B cell (primary cell): ENCODE measurements around the gene ZFC3H1. TPM values are rescaled to one million over a fixed set of nuclear protein-coding genes. Genes with fewer than 3 reads are reported as not detected.

Experiments
- ATAC-seq: fragments of 200-7000 bp; cut with Tn5 transposase; one replicate; pipeline ENCODE4 v1.10.0; 2021; ENCODE audit warnings: low read depth, mild to moderate bottlenecking, moderate number of reproducible peaks, moderate library complexity
- CTCF ChIA-PET: fragments of 350-600 bp; sonication (Branson Sonifier 250); formaldehyde crosslinking; loops from one replicate; lab custom pipeline; 2021; ENCODE audit warnings: antibody characterized with exemption, inconsistent platforms; lab: Charles Lee
- POLR2A ChIA-PET: fragments of 350-600 bp; sonication (Branson Sonifier 250); formaldehyde crosslinking; loops from one replicate; lab custom pipeline; 2021; ENCODE audit warnings: antibody characterized with exemption; lab: Charles Lee
- DNase-seq: peaks from one replicate; pipeline ENCODE4 v3.0.0; 2013
- H2AFZ ChIP-seq: 2 replicates; pipeline ENCODE4 v1.6.1; 2012; ENCODE audit warnings: mild to moderate bottlenecking, low read depth, low read length; ENCODE audit not compliant: insufficient read depth, poor library complexity, severe bottlenecking
- H3K27ac ChIP-seq, 2 donors: 1 replicate in 1 of 2; 2 replicates in 1 of 2; pipeline ENCODE4 v1.5.1; 2012 to 2013; ENCODE audit warnings: low read length in 2 of 2, mild to moderate bottlenecking in 2 of 2, moderate library complexity in 1 of 2
- H3K27me3 ChIP-seq, 4 experiments: fragments of 200-600 bp in 1 of 4; sonication (generic) in 1 of 4; replicated peaks in 1 of 4; 1 replicate in 2 of 4; 2 replicates in 2 of 4; pipeline versions ENCODE4 v1.6.1 to v1.7.0; 2013 to 2016; ENCODE audit warnings: low read length in 3 of 4, mild to moderate bottlenecking in 2 of 4, mixed read lengths in 1 of 4, moderate library complexity in 1 of 4; ENCODE audit not compliant: insufficient read depth in 4 of 4, control insufficient read depth in 3 of 4; ENCODE audit errors: control extremely low read depth in 1 of 4
- H3K36me3 ChIP-seq, 2 experiments: replicated peaks in 1 of 2; 1 replicate in 1 of 2; 2 replicates in 1 of 2; pipeline versions ENCODE4 v1.6.1 to v1.7.1; 2013; ENCODE audit warnings: low read length in 1 of 2; ENCODE audit not compliant: insufficient read depth in 2 of 2, control insufficient read depth in 1 of 2; ENCODE audit errors: control extremely low read depth in 1 of 2, extremely low read depth in 1 of 2
- H3K4me1 ChIP-seq, 2 donors: fragments of 200-600 bp in 1 of 2; sonication (generic) in 1 of 2; 1 replicate in 1 of 2; 2 replicates in 1 of 2; pipeline versions ENCODE4 v1.5.1 to v1.6.1; 2013 to 2017; ENCODE audit warnings: low read length in 2 of 2; ENCODE audit not compliant: control insufficient read depth in 2 of 2, insufficient read depth in 2 of 2
- H3K4me2 ChIP-seq: replicated peaks from 2 replicates; pipeline ENCODE3; 2012; ENCODE audit warnings: mild to moderate bottlenecking, low read depth, low read length; ENCODE audit not compliant: poor library complexity, severe bottlenecking
- H3K4me3 ChIP-seq, 5 experiments: fragments of 200-600 bp in 1 of 5; sonication (generic) in 1 of 5; 1 replicate in 3 of 5; 2 replicates in 2 of 5; pipeline versions ENCODE4 v1.5.1 to v1.7.0; 2011 to 2016; ENCODE audit warnings: low read length in 4 of 5, mild to moderate bottlenecking in 4 of 5, low read depth in 2 of 5, control low read depth in 1 of 5, moderate library complexity in 1 of 5; ENCODE audit not compliant: insufficient read depth in 1 of 5; ENCODE audit errors: control extremely low read depth in 1 of 5, extremely low read depth in 1 of 5
- H3K79me2 ChIP-seq: fragments of 200-600 bp; sonication (generic); one replicate; pipeline ENCODE4 v1.6.0; 2016; ENCODE audit warnings: low read length; ENCODE audit not compliant: control insufficient read depth, insufficient read depth
- H3K9ac ChIP-seq: fragments of 200-600 bp; sonication (generic); 2 replicates; pipeline ENCODE4 v1.6.1; 2017; ENCODE audit warnings: mild to moderate bottlenecking, low read length, moderate library complexity
- H3K9me3 ChIP-seq, 3 donors: one replicate each; pipeline versions ENCODE4 v1.6.1 to v1.7.1; 2013; ENCODE audit warnings: low read length in 2 of 3; ENCODE audit not compliant: control insufficient read depth in 2 of 3, insufficient read depth in 1 of 3; ENCODE audit errors: control extremely low read depth in 1 of 3
- H4K20me1 ChIP-seq: 2 replicates; pipeline ENCODE4 v1.6.0; 2012; ENCODE audit warnings: mild to moderate bottlenecking, low read length; ENCODE audit not compliant: insufficient read depth, control insufficient read depth, poor library complexity, severe bottlenecking
- H3K27ac Mint-ChIP-seq: one replicate; pipeline ENCODE4 v1.8.0; 2021; ENCODE audit warnings: mixed read lengths
- H3K27me3 Mint-ChIP-seq: one replicate; pipeline ENCODE4 v1.8.0; 2021; ENCODE audit warnings: mixed read lengths
- H3K4me1 Mint-ChIP-seq: one replicate; pipeline ENCODE4 v1.8.0; 2021; ENCODE audit warnings: mixed read lengths
- H3K4me3 Mint-ChIP-seq: one replicate; pipeline ENCODE4 v1.8.0; 2021; ENCODE audit warnings: mixed read lengths
- H3K9me3 Mint-ChIP-seq: one replicate; pipeline ENCODE4 v1.8.0; 2022; ENCODE audit warnings: mixed read lengths; ENCODE audit not compliant: insufficient read depth
- CTCF ChIP-seq: fragments of 200-600 bp; IDR thresholded peaks from one replicate; pipeline ENCODE4 v1.8.0; 2022; ENCODE audit warnings: antibody characterized with exemption, mild to moderate bottlenecking
- EZH2 ChIP-seq: IDR thresholded peaks from 2 replicates; pipeline ENCODE4 v1.6.1; 2012; ENCODE audit warnings: borderline replicate concordance, low read depth, mild to moderate bottlenecking, moderate library complexity, low read length; ENCODE audit not compliant: insufficient read depth, poor library complexity, severe bottlenecking
- WGBS: methylation state at CpG from one replicate; pipeline ENCODE4 v1.1.5; 2013; ENCODE audit warnings: missing lambda C conversion rate; ENCODE audit not compliant: insufficient coverage; 5-methylcytosine and 5-hydroxymethylcytosine counted together
- intact Hi-C: fragments of 100-400 bp; cut with micrococcal nuclease; formaldehyde crosslinking; loops from one replicate; pipeline ENCODE4 v1.10.0; 2022
- polyA plus RNA-seq: library from polyadenylated mRNA; depleted of rRNA; stranded (reverse); fragments of >200 nt; gene quantifications from 2 replicates; pipeline ENCODE4 v1.2.3, GENCODE V29; 2012
- total RNA-seq, 2 donors: library from RNA; stranded (reverse); fragments of 120-200 nt in 1 of 2; gene quantifications; 1 replicate in 1 of 2; 2 replicates in 1 of 2; pipeline versions ENCODE4 v1.2.3 to v1.2.4, GENCODE V29; 2013 to 2022

The ZFC3H1 gene
- total and polyA plus RNA-seq, 2 donors (not counting 1 experiment from before 2014, with no cell fraction given): 55.9 to 141 TPM

DNA sequence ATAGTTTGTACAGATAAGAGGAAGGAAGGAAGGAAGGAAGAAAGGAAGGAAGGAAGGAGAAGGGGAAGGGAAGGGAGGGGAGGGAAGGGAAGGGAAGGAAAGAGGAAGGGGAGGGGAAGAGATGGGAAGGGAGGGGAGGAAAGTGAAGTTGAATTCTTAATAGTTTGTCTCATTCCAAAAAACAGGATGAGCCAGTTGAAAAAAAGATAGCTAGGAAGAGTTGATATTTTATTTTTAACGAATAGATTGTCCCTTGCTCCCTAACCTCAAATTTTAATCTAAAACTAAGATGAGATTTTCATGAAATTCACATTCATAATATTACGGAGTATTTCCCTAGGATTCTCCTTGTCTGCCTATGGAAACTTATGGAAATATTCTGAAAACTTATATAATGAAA is 80.7 kb downstream of the ZFC3H1 start:
- DNase-seq (no peak), ATAC-seq (no peak)
- Mint-ChIP-seq H3K4me3 (no peak overlapping the region), H3K4me1 (no peaks in the 10 kb centered on the region), H3K27me3 (peaks cover 8% of the 10 kb centered on the region), H3K9me3 (no peaks in the 10 kb centered on the region), H3K27ac (no peak overlapping the region)
- H4K20me1 ChIP-seq: no peaks in the 10 kb centered on the region
- H3K27me3 ChIP-seq: no peaks in the 10 kb centered on the region
- no peaks in the 10 kb centered on the region for H3K79me2 ChIP-seq
- no peak overlapping the region for H3K4me2 ChIP-seq
- H3K9ac ChIP-seq: no peak overlapping the region
- TF ChIP-seq CTCF: no peak
- TF ChIP-seq EZH2: no peak
- H3K4me3 ChIP-seq: no peak overlapping the region
- no peak overlapping the region for H3K27ac ChIP-seq
- no peak overlapping the region for H2AFZ ChIP-seq
- H3K9me3 ChIP-seq: no peaks in the 10 kb centered on the region
- no peaks in the 10 kb centered on the region for H3K4me1 ChIP-seq
- no CpG with 5 or more reads among the region's 2 CpGs for WGBS
- intact Hi-C loops: no loop called here
- H3K36me3 ChIP-seq: no peaks in the 10 kb centered on the region
- ChIA-PET CTCF (no interaction called here), POLR2A (no interaction called here)

DNA sequence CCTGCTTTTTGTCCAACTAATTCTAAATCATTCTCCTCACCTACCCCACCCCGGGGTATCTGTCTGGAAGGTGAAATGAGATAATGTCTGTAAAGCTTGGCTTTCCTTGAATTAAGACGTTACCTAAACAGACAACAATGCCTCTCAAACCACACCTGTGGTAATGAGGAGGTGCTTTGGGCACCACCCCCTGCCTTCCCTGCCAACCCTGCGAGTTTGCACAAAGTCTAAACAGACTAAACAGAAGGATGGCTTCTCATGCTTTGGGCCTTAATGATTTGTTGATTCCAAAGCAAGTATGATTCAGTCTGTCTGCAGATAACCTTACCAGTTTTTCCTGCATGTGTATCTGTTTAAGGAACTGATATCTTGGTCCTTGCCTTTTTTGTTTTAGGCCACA is 82.4 kb downstream of the ZFC3H1 start:
- DNase-seq (no peak), ATAC-seq (no peak)
- intact Hi-C loops: no loop called here
- no peaks in the 10 kb centered on the region for H3K27me3 ChIP-seq
- no peaks in the 10 kb centered on the region for H3K79me2 ChIP-seq
- Mint-ChIP-seq H3K4me3 (no peak overlapping the region), H3K27me3 (peaks cover 2% of the 10 kb centered on the region), H3K27ac (no peak overlapping the region), H3K4me1 (no peaks in the 10 kb centered on the region), H3K9me3 (no peaks in the 10 kb centered on the region)
- ChIA-PET CTCF (no interaction called here), POLR2A (no interaction called here)
- H3K27ac ChIP-seq: no peak overlapping the region
- no peaks in the 10 kb centered on the region for H4K20me1 ChIP-seq
- no peaks in the 10 kb centered on the region for H3K4me1 ChIP-seq
- no peaks in the 10 kb centered on the region for H3K9me3 ChIP-seq
- WGBS: 100% methylated on average over 1 of the region's 3 CpGs
- H3K4me3 ChIP-seq: no peak overlapping the region
- no peak overlapping the region for H2AFZ ChIP-seq
- no peak overlapping the region for H3K4me2 ChIP-seq
- no peaks in the 10 kb centered on the region for H3K36me3 ChIP-seq
- H3K9ac ChIP-seq: no peak overlapping the region
- no peak for TF ChIP-seq CTCF
- no peak for TF ChIP-seq EZH2
